Measurements from ENCODE around the gene HESX1.
A peak's percentile ranks its signal among the peaks of the same experiment; 100 is the strongest.

HESX1 gene

GRCh38 chr3:57166660-57167059 is 33.1 kb downstream of the HESX1 start:
- no peak for DNase-seq

GRCh38 chr3:57165641-57166040 is 34.1 kb downstream of the HESX1 start:
- DNase-seq, result no peak

- peak in 2 of 5 donors; percentile 18 to 53 for DNase-seq
These were observed 34.9 kb downstream of the HESX1 start, which contains the start of gene IL17RD for GRCh38 chr3:57164657-57165573. TSS of gene IL17RD (minus strand) at chr3:57165353. CDS start at chr3:57165286, 67 bp downstream.

- no peak for DNase-seq
These were observed 35.5 kb downstream of the HESX1 start for GRCh38 chr3:57164217-57164656.

GRCh38 chr3:57163751-57164150 is 36.0 kb downstream of the HESX1 start:
- DNase-seq, result no peak

- no peak for DNase-seq
These were observed 37.9 kb downstream of the HESX1 start for GRCh38 chr3:57161915-57162314.

- DNase-seq, result no peak
These were observed 38.8 kb downstream of the HESX1 start for GRCh38 chr3:57160765-57161538.

GRCh38 chr3:57160076-57160764 is 39.6 kb downstream of the HESX1 start:
- DNase-seq, result no peak

GRCh38 chr3:57158813-57159738 is 40.7 kb downstream of the HESX1 start:
- DNase-seq, result peak in 1 of 5 donors; percentile 35

GRCh38 chr3:57158325-57158724 is 41.5 kb downstream of the HESX1 start:
- DNase-seq, result no peak

- DNase-seq, result no peak
These were observed 42.2 kb downstream of the HESX1 start for GRCh38 chr3:57157545-57157944.

- no peak for DNase-seq
These were observed 44.5 kb downstream of the HESX1 start for GRCh38 chr3:57155310-57155643.

GRCh38 chr3:57154470-57155309 is 45.1 kb downstream of the HESX1 start:
- no peak for DNase-seq

- DNase-seq, result no peak
These were observed 47.3 kb downstream of the HESX1 start for GRCh38 chr3:57152151-57153143.

- DNase-seq, result no peak
These were observed 48.0 kb downstream of the HESX1 start for GRCh38 chr3:57151749-57152148.

- no peak for DNase-seq
These were observed 48.7 kb downstream of the HESX1 start for GRCh38 chr3:57151021-57151449.

GRCh38 chr3:57150113-57150581 is 49.6 kb downstream of the HESX1 start:
- DNase-seq, result no peak
